ENCODE data around the gene NRAP.

The NRAP gene

GRCh38 chr10:113663908-113664307 lies at the start of gene NRAP:
NRAP (minus strand) TSS chr10:113664041; CDS start chr10:113663882, 159 bp downstream.
- DNase-seq (ENCODE audit: low read depth) = no peak

GRCh38 chr10:113713640-113713982 lies 49.8 kb upstream of the NRAP start:
- no peak for DNase-seq (ENCODE audit: low read depth)

GRCh38 chr10:113712755-113713639 lies 49.2 kb upstream of the NRAP start:
- DNase-seq (ENCODE audit: low read depth) = no peak

GRCh38 chr10:113712024-113712423 lies 48.2 kb upstream of the NRAP start:
- DNase-seq (ENCODE audit: low read depth) = no peak

GRCh38 chr10:113711142-113711541 lies 47.3 kb upstream of the NRAP start:
- DNase-seq (ENCODE audit: low read depth) = no peak

GRCh38 chr10:113709221-113709838 lies 45.5 kb upstream of the NRAP start:
- DNase-seq (ENCODE audit: low read depth) = no peak

- no peak for DNase-seq (ENCODE audit: low read depth)
Measured at GRCh38 chr10:113708640-113709039, 44.8 kb upstream of the NRAP start.

GRCh38 chr10:113706623-113707022 lies 42.8 kb upstream of the NRAP start:
- no peak for DNase-seq (ENCODE audit: low read depth)

- no peak for DNase-seq (ENCODE audit: low read depth)
Measured at GRCh38 chr10:113705344-113705652, 41.5 kb upstream of the NRAP start.

- peak; percentile 20 for DNase-seq (ENCODE audit: low read depth)
Measured at GRCh38 chr10:113704637-113705343, 40.9 kb upstream of the NRAP start.

GRCh38 chr10:113697595-113697994 lies 33.8 kb upstream of the NRAP start:
- DNase-seq (ENCODE audit: low read depth) = no peak

- DNase-seq (ENCODE audit: low read depth) = no peak
Measured at GRCh38 chr10:113695691-113696090, 31.9 kb upstream of the NRAP start.

- no peak for DNase-seq (ENCODE audit: low read depth)
Measured at GRCh38 chr10:113693348-113693747, 29.5 kb upstream of the NRAP start.

GRCh38 chr10:113692271-113692670 lies 28.4 kb upstream of the NRAP start:
- no peak for DNase-seq (ENCODE audit: low read depth)

- DNase-seq (ENCODE audit: low read depth) = no peak
Measured at GRCh38 chr10:113691381-113691780, 27.5 kb upstream of the NRAP start.

- no peak for DNase-seq (ENCODE audit: low read depth)
Measured at GRCh38 chr10:113690749-113691148, 26.9 kb upstream of the NRAP start.

GRCh38 chr10:113689574-113689973 lies 25.7 kb upstream of the NRAP start:
- DNase-seq (ENCODE audit: low read depth) = no peak

- DNase-seq (ENCODE audit: low read depth) = no peak
Measured at GRCh38 chr10:113689057-113689456, 25.2 kb upstream of the NRAP start.

- no peak for DNase-seq (ENCODE audit: low read depth)
Measured at GRCh38 chr10:113687037-113687436, 23.2 kb upstream of the NRAP start.

- DNase-seq (ENCODE audit: low read depth) = no peak
Measured at GRCh38 chr10:113686028-113686427, 22.2 kb upstream of the NRAP start.

- DNase-seq (ENCODE audit: low read depth) = no peak
Measured at GRCh38 chr10:113683300-113683699, 19.5 kb upstream of the NRAP start.

- DNase-seq (ENCODE audit: low read depth) = peak; percentile 16
Measured at GRCh38 chr10:113681533-113682470, 18.0 kb upstream of the NRAP start.
